HG03064 (cell line): ENCODE measurements around the gene TMEM39B.

ENCODE experiments used
- ATAC-seq: cut with Tn5 transposase; IDR thresholded peaks from one replicate; pipeline ENCODE4 v1.9.1; 2021; ENCODE audit warnings: low read depth; ENCODE audit not compliant: unreplicated experiment

Gene TMEM39B

DNA sequence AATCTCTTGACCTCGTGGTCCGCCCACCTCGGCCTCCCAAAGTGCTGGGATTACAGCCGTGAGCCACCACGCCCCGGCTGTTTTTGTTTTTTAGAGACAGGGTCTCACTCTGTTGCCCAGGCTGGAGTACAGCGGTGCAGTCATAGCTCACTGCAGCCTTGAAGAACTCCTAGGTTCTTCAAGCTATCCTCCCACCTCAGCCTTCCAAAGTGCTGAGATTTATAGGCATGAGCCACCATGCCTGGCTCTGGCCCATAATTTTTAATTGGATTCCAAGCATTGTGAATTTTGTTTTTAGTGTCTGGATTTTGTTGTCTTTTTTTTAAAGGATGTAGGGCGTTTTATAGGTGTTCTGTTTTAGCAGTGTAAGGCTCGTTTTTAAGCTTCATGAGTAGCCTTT lies 78.1 kb downstream of the TMEM39B start:
- no peak for ATAC-seq

DNA sequence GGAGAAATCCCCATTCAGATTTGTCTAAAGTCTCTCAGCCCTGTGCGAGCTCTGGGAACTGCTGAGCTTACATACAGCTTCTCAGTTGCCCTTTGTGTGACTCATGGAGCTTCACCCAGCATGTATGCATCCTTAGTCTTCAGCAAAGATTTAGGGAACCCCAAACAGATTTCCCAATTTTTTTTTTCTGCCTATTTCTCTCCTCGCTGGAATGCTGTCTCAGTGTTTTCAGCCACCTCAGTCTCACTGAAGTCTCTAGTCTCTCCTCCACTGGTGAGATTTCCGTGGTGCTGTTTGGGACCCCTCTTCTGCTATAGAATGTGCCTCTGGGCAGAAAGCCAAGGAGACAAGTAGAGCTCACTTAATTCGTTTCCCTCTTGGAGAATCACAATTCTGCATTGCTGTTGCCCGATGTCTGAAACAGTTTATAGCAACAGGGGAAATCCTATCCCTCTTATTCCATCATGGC lies 78.6 kb downstream of the TMEM39B start:
- ATAC-seq: no peak
